OCI-M2 (cell line): ENCODE measurements around the gene KIAA0825.

Experiments used
- DNase-seq: peaks from one replicate; lab custom pipeline; 2025; ENCODE audit not compliant: unreplicated experiment; lab: John Stamatoyannopoulos, UW

Gene KIAA0825

GRCh38 chr5:94313696-94314095 lies 304.7 kb downstream of the KIAA0825 start:
- no peak for DNase-seq

GRCh38 chr5:94313188-94313587 lies 305.2 kb downstream of the KIAA0825 start:
- no peak for DNase-seq

- DNase-seq: no peak
Measured at GRCh38 chr5:94312298-94312697, 306.1 kb downstream of the KIAA0825 start.

- DNase-seq: no peak
Measured at GRCh38 chr5:94310833-94311232, 307.6 kb downstream of the KIAA0825 start.

GRCh38 chr5:94309141-94309540 lies 309.3 kb downstream of the KIAA0825 start:
- DNase-seq: no peak

GRCh38 chr5:94308442-94308841 lies 310.0 kb downstream of the KIAA0825 start:
- no peak for DNase-seq

GRCh38 chr5:94304146-94304545 lies 314.3 kb downstream of the KIAA0825 start:
- DNase-seq: no peak

- no peak for DNase-seq
Measured at GRCh38 chr5:94288937-94289336, 329.5 kb downstream of the KIAA0825 start.

- no peak for DNase-seq
Measured at GRCh38 chr5:94285984-94286383, 332.4 kb downstream of the KIAA0825 start.

- no peak for DNase-seq
Measured at GRCh38 chr5:94283093-94283492, 335.3 kb downstream of the KIAA0825 start.

- no peak for DNase-seq
Measured at GRCh38 chr5:94281236-94281801, 337.1 kb downstream of the KIAA0825 start.

- no peak for DNase-seq
Measured at GRCh38 chr5:94276751-94277150, 341.7 kb downstream of the KIAA0825 start.

- no peak for DNase-seq
Measured at GRCh38 chr5:94276048-94276447, 342.4 kb downstream of the KIAA0825 start.

- DNase-seq: no peak
Measured at GRCh38 chr5:94274707-94275106, 343.7 kb downstream of the KIAA0825 start.

GRCh38 chr5:94268226-94268625 lies 350.2 kb downstream of the KIAA0825 start:
- no peak for DNase-seq

GRCh38 chr5:94267350-94267899 lies 351.0 kb downstream of the KIAA0825 start:
- DNase-seq: no peak

GRCh38 chr5:94266170-94266569 lies 352.2 kb downstream of the KIAA0825 start:
- no peak for DNase-seq

GRCh38 chr5:94263068-94263467 lies 355.3 kb downstream of the KIAA0825 start:
- DNase-seq: no peak

GRCh38 chr5:94260096-94260495 lies 358.3 kb downstream of the KIAA0825 start:
- no peak for DNase-seq

GRCh38 chr5:94254214-94254613 lies 364.2 kb downstream of the KIAA0825 start:
- DNase-seq: no peak

GRCh38 chr5:94250985-94251384 lies 367.4 kb downstream of the KIAA0825 start:
- no peak for DNase-seq

- DNase-seq: no peak
Measured at GRCh38 chr5:94249430-94249829, 369.0 kb downstream of the KIAA0825 start.

- no peak for DNase-seq
Measured at GRCh38 chr5:94248175-94248875, 370.1 kb downstream of the KIAA0825 start.
